Measurements from ENCODE around the gene FUT1. TPM values are rescaled to one million over a fixed set of nuclear protein-coding genes. Genes with fewer than 3 reads are reported as not detected.
"Not testable (repeated sequence)": the region's sequence is repeated elsewhere in the genome, so short reads cannot be mapped to it uniquely, and the experiment has no call there.

Gene FUT1
- total RNA-seq, 1 donor from 2014 or later, result 6.0 TPM

GRCh38 chr19:48768994-48769713 lies 16.7 kb upstream of the FUT1 start:
- DNase-seq (ENCODE audit: low read depth in 2 of 2), result no peak

DNA sequence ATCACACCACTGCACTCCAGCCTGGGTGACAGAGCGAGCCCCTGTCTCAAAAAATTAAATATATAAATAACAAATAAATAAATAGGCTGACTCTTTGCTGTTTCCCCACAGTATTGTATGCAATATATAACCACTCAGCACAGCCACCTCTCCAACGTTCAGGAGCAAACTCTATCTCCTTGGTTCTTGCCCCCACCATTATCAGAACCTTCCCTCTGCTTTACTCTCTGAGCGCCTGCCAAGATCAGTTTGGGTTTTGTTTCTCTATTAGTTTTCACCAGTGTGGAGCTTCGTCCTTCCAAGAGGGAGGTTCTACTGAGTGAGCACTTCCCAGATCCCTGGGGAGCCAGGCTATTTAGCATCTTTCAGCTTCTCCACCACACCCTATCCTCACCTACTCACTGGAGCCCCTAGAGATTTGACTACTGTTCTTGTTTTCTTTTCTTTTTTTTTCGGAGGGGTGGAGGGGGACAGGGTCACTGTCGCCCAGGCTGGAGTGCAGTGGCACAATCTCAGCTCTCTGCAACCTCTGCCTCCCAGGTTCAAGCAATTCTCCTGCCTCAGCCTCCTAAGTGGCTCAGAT lies 15.8 kb upstream of the FUT1 start:
- DNase-seq (ENCODE audit: low read depth in 2 of 2), result not testable (repeated sequence)

DNA sequence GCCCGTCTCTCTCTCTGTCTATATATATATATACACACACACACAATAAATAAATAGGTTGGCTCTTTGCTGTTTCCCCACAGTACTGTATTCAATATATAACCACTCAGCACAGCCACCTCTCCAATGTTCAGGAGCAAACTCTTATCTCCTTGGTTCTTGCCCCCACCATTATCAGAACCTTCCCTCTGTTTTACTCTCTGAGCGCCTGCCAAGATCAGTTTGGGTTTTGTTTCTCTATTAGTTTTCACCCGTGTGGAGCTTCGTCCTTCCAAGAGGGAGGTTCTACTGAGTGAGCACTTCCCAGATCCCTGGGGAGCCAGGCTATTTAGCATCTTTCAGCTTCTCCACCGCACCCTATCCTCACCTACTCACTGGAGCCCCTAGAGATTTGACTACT lies 13.4 kb upstream of the FUT1 start:
- DNase-seq (ENCODE audit: low read depth in 2 of 2), result not testable (repeated sequence)

GRCh38 chr19:48760504-48761205 lies 8.2 kb upstream of the FUT1 start:
- DNase-seq (ENCODE audit: low read depth in 2 of 2), result peak; percentile 45 to 50

DNA sequence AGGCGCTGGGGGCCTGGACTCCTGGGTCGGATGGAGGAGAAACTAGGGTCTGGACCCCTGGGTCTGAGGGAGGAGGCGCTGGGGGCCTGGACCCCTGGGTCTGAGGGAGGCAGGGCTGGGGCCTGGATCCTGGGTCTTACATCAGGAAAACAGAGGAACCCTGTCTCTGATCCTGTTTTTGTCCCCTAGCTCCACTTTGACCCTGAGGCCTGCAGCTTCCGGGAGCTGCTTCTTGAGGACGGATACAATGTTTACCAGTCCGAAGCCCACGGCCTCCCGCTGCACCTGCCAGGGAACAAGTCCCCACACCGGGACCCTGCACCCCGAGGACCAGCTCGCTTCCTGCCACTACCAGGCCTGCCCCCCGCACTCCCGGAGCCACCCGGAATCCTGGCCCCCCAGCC lies 5.3 kb upstream of the FUT1 start:
- DNase-seq (ENCODE audit: low read depth in 2 of 2), result no peak

DNA sequence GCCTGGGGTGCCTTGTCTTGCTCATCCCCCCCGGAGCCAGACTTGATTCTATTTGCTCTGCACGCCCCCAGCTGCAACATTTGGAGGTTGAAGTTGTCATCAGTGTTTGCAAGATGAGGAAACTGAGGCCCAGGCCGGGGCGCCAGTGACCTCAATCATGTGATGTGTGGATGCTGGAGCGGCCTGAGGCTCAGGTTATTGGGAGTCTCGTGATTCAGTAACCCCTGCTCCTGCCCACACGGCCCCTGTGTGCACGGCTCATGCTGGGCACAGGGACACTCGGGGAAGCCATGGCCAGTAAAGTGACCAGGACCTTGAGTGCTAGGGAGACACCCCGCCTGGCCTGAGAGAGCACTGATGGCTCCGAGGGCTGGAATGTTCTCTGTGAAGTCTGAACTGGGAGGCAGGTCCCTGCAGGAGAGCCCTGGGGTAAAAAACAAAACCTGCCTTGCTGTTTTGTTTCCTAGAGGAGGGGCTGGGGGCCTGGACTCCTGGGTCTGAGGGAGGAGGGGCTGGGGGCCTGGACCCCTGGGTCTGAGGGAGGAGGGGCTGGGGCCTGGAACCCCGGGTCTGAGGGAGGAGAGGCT lies 4.7 kb upstream of the FUT1 start:
- no peak for DNase-seq (ENCODE audit: low read depth in 2 of 2)

DNA sequence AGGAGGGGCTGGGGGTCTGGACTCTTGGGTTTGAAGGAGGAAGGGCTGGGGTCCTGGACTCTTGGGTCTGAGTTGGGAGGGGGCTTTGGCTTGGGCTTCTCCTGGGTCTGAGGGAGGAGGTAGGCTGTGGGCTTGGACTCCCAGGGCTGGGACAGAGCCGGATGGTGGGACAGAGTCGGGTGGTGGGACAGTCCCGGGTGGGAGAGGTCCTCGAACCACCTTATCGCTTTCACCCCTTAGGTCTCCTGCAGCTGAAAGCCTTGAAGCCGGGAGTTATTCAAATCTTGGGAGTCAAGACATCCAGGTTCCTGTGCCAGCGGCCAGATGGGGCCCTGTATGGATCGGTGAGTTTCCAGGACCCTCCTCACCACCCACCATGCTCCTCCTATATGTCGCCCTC lies 4.2 kb upstream of the FUT1 start:
- no peak for DNase-seq (ENCODE audit: low read depth in 2 of 2)

GRCh38 chr19:48756212-48756611 lies 3.8 kb upstream of the FUT1 start:
- no peak for DNase-seq (ENCODE audit: low read depth in 2 of 2)

DNA sequence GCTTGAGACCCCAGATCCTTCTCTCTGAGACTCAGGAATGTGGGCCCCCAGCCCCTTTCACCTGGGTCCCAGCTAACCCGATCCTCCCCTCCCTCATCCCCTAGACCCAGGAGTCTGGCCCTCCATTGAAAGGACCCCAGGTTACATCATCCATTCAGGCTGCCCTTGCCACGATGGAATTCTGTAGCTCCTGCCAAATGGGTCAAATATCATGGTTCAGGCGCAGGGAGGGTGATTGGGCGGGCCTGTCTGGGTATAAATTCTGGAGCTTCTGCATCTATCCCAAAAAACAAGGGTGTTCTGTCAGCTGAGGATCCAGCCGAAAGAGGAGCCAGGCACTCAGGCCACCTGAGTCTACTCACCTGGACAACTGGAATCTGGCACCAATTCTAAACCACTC lies 3.3 kb upstream of the FUT1 start:
- no peak for DNase-seq (ENCODE audit: low read depth in 2 of 2)

DNA sequence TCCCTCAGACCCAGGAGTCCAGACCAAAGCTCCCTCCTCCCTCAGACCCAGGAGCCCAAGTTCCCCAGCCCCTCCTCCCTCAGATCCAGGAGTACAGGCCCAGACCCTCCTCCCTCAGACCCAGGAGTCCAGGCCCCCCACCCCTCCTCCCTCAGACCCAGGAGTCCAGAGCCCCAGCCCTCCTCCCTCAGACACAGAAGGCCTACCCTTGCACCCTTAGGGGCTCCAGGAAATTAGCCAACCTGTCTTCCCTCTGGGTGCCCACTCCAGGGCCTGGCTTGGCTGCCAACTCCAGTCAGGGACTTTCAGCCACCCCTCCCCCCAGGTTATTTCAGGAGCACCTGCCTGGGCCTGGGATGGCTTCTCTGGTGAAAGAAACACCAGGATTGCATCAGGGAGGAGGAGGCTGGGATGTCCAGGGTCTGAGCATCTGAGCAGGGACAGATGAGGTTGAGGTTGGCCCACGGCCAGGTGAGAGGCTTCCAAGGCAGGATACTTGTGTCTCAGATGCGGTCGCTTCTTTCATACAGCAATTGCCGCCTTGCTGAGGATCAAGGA lies 2.7 kb upstream of the FUT1 start, which contains the start of gene FGF21:
Gene FGF21 (plus strand): TSS at position 441 of the 558 bp plus-strand sequence. CDS start 713 bp downstream, outside the sequence.
- DNase-seq (ENCODE audit: low read depth in 2 of 2), result no peak

GRCh38 chr19:48751845-48752495 lies 471 bp downstream of the FUT1 start:
- DNase-seq (ENCODE audit: low read depth in 2 of 2), result no peak

DNA sequence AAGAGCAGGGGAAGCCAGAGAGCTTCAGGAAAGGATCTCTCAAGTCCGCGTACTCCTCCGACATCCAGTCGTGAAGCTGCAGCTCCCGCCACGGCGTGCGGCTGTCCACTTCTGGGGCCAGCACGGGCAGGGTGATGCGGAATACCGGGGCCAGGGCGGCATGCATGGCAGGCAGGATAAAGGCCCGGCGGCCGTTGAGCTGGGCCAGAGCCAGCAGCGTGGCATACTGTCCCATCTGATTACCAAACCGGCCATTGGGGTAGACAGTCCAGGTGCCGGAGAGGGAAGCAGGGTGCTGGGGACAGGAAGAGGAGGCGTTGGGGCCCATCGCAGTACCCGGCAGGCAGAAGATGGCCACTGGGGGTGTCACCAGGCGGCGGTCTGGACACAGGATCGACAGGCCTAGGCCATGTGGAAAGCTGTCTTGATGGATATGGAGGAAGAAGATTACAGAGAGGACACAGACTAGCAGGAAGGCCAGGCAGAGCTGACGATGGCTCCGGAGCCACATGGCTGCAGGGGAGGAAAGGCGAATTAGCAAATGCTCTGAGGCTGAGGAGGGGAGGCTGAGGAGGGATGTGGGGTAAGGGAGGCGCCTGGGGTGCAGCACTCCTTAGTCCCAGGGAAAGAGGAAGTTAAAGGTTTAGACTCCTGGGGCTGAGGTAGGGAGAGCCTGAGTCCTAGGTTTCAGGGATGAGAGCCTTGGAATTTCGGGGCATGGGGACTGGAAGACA lies 1.5 kb downstream of the FUT1 start:
- DNase-seq (ENCODE audit: low read depth in 2 of 2), result no peak

GRCh38 chr19:48750351-48750750 lies 2.1 kb downstream of the FUT1 start:
- no peak for DNase-seq (ENCODE audit: low read depth in 2 of 2)

DNA sequence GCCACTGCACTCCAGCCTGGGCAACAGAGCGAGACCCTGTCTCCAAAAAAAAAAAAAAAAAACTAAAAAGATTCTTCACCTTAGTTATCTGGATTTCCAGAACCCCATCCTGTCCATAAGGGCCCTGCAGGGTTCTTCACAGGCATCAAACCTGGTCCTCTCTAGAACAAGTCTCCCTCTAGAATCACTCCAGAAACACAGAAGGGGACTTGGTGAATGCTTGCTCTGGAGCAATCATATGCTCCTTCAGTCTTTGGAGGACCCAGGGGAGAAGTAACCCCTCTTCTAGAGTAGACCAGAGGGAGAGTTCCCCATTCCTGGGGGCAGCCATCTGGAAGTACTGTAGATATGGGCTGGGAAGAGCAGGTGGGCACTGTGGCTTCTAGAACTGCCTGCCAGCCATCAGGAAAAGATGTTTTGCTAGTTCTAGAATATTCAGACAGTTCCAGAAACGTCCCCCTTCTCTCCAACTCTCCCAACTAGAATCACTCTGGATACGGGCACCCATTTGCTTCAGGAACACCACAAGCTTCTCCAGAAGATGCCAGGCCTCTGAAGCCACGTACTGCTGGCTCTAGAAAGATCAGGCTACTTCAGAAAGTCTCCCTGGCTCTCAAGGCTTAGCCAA lies 2.8 kb downstream of the FUT1 start:
- no peak for DNase-seq (ENCODE audit: low read depth in 2 of 2)

DNA sequence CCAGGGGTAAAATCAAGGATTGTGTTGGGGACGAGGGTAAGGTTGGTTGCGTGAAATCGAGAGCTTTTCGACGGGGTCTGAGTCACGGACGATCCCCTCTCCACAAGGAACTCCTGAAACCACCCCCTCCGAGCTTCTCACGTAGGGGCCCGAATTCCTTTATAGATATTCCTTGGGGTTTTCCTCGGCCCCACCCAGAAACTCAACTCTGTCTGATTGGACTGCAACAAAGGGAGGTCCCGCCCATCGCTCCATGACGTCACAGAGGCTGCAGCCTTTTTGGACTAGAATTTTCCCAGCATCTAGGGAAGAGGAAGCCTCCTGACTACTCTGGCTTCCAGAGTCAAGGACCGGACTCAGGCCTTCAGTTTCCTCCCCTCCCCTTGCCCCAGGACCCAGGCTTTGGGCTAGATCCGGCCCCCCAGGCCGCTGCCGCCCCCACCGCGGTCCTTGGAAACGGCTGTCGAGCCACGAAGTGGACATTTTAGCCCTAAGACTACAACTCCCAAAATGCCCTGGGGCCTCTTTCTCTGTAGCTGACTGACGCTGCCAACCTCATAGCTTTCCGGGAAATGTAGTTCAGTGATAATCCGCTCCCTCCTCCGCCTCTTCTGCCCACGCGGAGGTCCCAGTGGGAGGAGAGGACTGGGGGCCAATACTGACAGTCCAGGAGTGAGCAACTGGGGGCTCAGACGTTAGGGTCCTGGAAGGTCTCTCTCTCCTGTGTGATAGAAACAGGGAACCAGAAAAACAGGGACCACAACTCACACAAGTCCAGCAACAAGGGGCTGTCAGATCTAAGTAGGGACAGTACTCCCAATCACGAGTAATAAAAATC lies 5.5 kb downstream of the FUT1 start, which contains the start of gene IZUMO1:
Gene IZUMO1 (minus strand): TSS at position 172 of the 838 bp plus-strand sequence. CDS start 1,050 bp downstream, outside the sequence.
- peak; percentile 84 to 93 for DNase-seq (ENCODE audit: low read depth in 2 of 2)

GRCh38 chr19:48746110-48746509 lies 6.3 kb downstream of the FUT1 start:
- DNase-seq (ENCODE audit: low read depth in 2 of 2), result no peak

DNA sequence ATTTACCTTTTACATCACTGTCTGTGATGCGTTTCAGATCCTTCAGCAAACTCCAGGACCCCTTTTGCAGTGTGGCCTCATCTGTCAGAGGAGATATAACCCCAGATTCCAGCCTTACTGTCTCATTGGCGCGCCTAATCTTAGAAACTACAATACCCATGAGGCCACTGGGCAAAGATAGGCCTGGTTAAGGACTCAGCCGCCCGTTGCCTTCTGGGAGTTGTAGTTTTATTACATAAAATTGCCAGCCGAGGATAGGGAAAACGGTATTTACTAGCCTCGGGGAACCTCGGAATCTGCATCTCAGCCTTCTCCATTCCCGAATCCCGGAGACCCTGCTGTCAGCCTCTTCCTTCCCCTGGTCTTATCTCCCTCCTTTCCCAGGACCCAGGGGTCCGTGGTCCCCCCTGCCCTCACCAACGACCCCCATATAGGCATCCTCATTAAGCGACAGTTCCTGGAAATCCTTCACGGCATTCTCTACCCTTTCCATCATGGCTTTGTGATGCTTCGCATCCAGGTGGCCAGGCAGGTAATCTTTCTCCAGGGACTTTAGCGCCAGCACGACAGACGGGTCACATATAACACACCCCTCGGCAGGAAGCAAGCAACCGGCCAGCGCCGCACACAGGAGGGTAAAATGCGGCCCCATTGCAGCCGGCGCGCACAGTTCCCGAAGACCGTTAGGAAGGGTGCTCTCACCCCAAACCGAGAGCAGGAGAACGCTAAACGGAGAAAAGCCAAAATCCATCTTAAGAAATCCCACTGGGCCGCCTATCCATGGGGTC lies 7.0 kb downstream of the FUT1 start:
- DNase-seq (ENCODE audit: low read depth in 2 of 2), result peak in 1 of 2 donors; percentile 75

DNA sequence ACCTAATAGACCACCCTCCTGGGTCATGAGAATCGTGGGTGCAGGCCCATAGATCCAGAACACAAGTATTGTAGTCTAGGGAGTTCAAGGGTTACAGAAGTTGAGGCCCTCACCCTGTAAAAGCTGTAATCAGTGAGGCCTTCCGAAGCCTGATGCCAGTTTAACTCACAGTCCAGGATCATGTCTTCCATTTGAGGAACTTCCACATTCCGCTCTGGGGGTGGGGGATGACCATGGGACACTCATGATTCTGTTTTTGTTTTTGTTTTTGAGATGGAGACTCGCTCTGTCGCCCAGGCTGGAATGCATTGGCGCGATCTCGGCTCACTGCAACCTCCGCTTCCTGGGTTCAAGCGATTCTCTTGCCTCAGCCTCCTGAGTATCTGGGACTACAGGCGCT lies 10.3 kb downstream of the FUT1 start:
- no peak for DNase-seq (ENCODE audit: low read depth in 2 of 2)

Measured in dermis microvascular lymphatic vessel endothelial cell (primary cell).